ENCODE data around the gene CLRN3. TPM values are rescaled to one million over a fixed set of nuclear protein-coding genes. Genes with fewer than 3 reads are reported as not detected.
A peak's percentile ranks its signal among the peaks of the same experiment; 100 is the strongest.

CLRN3 gene
- total RNA-seq, 2 experiments from 2014 or later, result not detected

GRCh38 chr10:127909716-127910463 lies 17.1 kb upstream of the CLRN3 start:
- Mint-ChIP-seq H3K4me3 (no peak overlapping the region), H3K4me1 (ENCODE audit: low read depth) (no peaks in the 10 kb centered on the region), H3K27ac (no peak overlapping the region), H3K9me3 (no peaks in the 10 kb centered on the region), H3K27me3 (peaks cover 30% of the 10 kb centered on the region), H3K36me3 (ENCODE audit: low read depth) (no peaks in the 10 kb centered on the region)
- no peak for TF ChIP-seq CTCF (IDR thresholded peaks at IDR 0.05)
- CTCF ChIA-PET, result interaction anchor here (0.6 to 8.9 kb wide), 2 partner anchors 16 to 100 kb away, joined by 3 to 188 read pairs; no protein-coding TSS in a partner anchor
- POLR2A ChIA-PET, result no interaction called here
- DNase-seq (no peak), ATAC-seq (no peak)
- intact Hi-C loops (cut with micrococcal nuclease), result loop anchor here (10.0 kb wide), 1 partner anchor 255 kb away; no protein-coding TSS in a partner anchor

DNA sequence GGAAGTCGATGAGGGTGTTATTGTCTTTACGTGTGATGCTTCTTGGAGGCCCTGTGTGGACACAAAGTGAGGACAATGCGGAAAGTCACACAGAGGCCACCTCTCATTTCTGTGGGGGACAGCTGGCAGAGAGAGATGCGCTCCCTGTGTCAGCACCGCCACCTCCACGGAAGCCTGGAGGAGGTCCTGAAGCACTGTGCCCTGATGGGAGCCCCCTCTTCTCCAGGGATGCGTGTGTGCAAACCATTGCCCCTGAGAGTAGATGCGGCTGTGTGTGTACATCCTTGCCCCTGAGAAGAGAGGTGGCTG lies 16.2 kb upstream of the CLRN3 start:
- Mint-ChIP-seq H3K27me3 (peaks cover 30% of the 10 kb centered on the region), H3K9me3 (no peaks in the 10 kb centered on the region), H3K36me3 (ENCODE audit: low read depth) (no peaks in the 10 kb centered on the region), H3K27ac (no peak overlapping the region), H3K4me1 (ENCODE audit: low read depth) (no peaks in the 10 kb centered on the region), H3K4me3 (no peak overlapping the region)
- intact Hi-C loops (cut with micrococcal nuclease), result loop anchor here (10.0 kb wide), 1 partner anchor 256 kb away; no protein-coding TSS in a partner anchor
- TF ChIP-seq CTCF (IDR thresholded peaks at IDR 0.05), result no peak
- DNase-seq (no peak), ATAC-seq (no peak)
- ChIA-PET CTCF (interaction anchor here (1.0 to 8.9 kb wide), 2 partner anchors 101 to 128 kb away, joined by 3 to 188 read pairs; no protein-coding TSS in a partner anchor), POLR2A (no interaction called here)

GRCh38 chr10:127908106-127908958 lies 15.6 kb upstream of the CLRN3 start:
- no peaks in the 10 kb centered on the region for H3K9me3 Mint-ChIP-seq
- no peak overlapping the region for H3K27ac Mint-ChIP-seq
- no peaks in the 10 kb centered on the region for H3K4me1 Mint-ChIP-seq (ENCODE audit: low read depth)
- DNase-seq (no peak), ATAC-seq (no peak)
- no peak overlapping the region for H3K4me3 Mint-ChIP-seq
- ChIA-PET POLR2A (interaction anchor here (1.9 kb wide), 1 partner anchor 103 kb away, joined by 5 read pairs; no protein-coding TSS in a partner anchor), CTCF (interaction anchor here (1.0 to 8.9 kb wide), 2 partner anchors 102 to 128 kb away, joined by 3 to 188 read pairs; no protein-coding TSS in a partner anchor)
- no peak for TF ChIP-seq CTCF (IDR thresholded peaks at IDR 0.05)
- no peaks in the 10 kb centered on the region for H3K36me3 Mint-ChIP-seq (ENCODE audit: low read depth)
- peaks cover 31% of the 10 kb centered on the region for H3K27me3 Mint-ChIP-seq
- intact Hi-C loops (cut with micrococcal nuclease), result loop anchor here (10.0 kb wide), 1 partner anchor 256 kb away; no protein-coding TSS in a partner anchor

DNA sequence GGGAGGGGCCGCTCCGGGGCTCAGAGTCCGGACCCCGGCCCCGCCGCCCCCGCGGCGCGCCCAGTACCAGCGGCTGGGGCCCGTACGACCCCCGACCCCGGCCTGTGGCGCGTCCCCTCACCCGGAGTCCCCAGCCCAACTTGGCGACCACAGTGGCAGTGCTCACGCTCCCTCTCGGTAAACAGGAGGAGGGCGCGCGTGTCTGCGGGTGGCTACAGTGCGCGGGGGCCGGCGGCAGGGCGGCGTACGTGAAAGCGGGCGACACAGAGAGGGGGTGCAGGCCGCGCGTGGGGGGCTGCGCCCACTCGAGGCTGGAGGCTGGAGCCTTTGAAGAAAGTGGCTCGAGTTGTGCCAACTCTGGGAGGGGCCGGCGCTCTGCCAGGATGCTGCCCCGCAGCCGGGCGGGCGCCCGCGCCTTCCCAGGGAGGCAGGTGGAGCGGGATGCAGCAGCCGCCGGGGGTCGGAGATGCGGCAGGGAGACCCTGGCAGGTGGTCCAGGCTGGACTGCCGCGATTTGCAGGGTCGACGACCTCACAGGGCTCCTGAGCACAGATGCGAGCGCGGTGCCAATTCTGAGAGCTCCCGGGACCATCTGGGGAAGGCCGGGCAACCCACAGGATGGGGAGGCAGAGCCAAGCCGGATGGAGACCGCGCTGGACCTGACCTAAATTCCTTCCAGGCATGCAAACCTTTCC lies 14.8 kb upstream of the CLRN3 start:
- H3K9me3 Mint-ChIP-seq, result no peaks in the 10 kb centered on the region
- H3K27me3 Mint-ChIP-seq, result peaks cover 31% of the 10 kb centered on the region
- ATAC-seq (no peak), DNase-seq (peak; percentile 22)
- no peaks in the 10 kb centered on the region for H3K4me1 Mint-ChIP-seq (ENCODE audit: low read depth)
- intact Hi-C loops (cut with micrococcal nuclease), result loop anchor here (2.0 to 10.0 kb wide), 3 partner anchors 103 to 257 kb away; no protein-coding TSS in a partner anchor
- H3K27ac Mint-ChIP-seq, result no peak overlapping the region
- ChIA-PET CTCF (interaction anchor here (0.6 to 8.9 kb wide), 27 partner anchors 11 to 243 kb away, joined by 3 to 188 read pairs (median 4); no protein-coding TSS in a partner anchor), POLR2A (interaction anchor here (1.9 kb wide), 1 partner anchor 104 kb away, joined by 5 read pairs; no protein-coding TSS in a partner anchor)
- no peak overlapping the region for H3K4me3 Mint-ChIP-seq
- no peak for TF ChIP-seq CTCF (IDR thresholded peaks at IDR 0.05)
- H3K36me3 Mint-ChIP-seq (ENCODE audit: low read depth), result no peaks in the 10 kb centered on the region

Measured in activated CD8-positive, alpha-beta T cell treated with anti-CD3 and anti-CD28 coated beads for 36 hours (primary cell).